ENCODE data around the gene PMP22.

PMP22 gene

GRCh38 chr17:15265131-15265530, at the start of gene PMP22:
Gene PMP22, minus strand, starts transcription at chr17:15265326. Its CDS starts 4,599 bp downstream, at chr17:15260727.
- no peak for DNase-seq (ENCODE audit: low spot score)

GRCh38 chr17:15311996-15312395, 46.9 kb upstream of the PMP22 start:
- no peak for DNase-seq (ENCODE audit: low spot score)

- DNase-seq (ENCODE audit: low spot score) = no peak
Observed at GRCh38 chr17:15309793-15310192, 44.7 kb upstream of the PMP22 start.

- DNase-seq (ENCODE audit: low spot score) = no peak
Observed at GRCh38 chr17:15309236-15309635, 44.1 kb upstream of the PMP22 start.

- no peak for DNase-seq (ENCODE audit: low spot score)
Observed at GRCh38 chr17:15308758-15309157, 43.6 kb upstream of the PMP22 start.

GRCh38 chr17:15307710-15308111, 42.6 kb upstream of the PMP22 start:
- no peak for DNase-seq (ENCODE audit: low spot score)

- no peak for DNase-seq (ENCODE audit: low spot score)
Observed at GRCh38 chr17:15303851-15304250, 38.7 kb upstream of the PMP22 start.

GRCh38 chr17:15303268-15303667, 38.1 kb upstream of the PMP22 start:
- no peak for DNase-seq (ENCODE audit: low spot score)

GRCh38 chr17:15301845-15302244, 36.7 kb upstream of the PMP22 start:
- no peak for DNase-seq (ENCODE audit: low spot score)

- no peak for DNase-seq (ENCODE audit: low spot score)
Observed at GRCh38 chr17:15298176-15298575, 33.0 kb upstream of the PMP22 start.

GRCh38 chr17:15293558-15293957, 28.4 kb upstream of the PMP22 start:
- no peak for DNase-seq (ENCODE audit: low spot score)

GRCh38 chr17:15291674-15292361, 26.7 kb upstream of the PMP22 start:
- DNase-seq (ENCODE audit: low spot score) = no peak

- DNase-seq (ENCODE audit: low spot score) = no peak
Observed at GRCh38 chr17:15290605-15291004, 25.5 kb upstream of the PMP22 start.

GRCh38 chr17:15289285-15290183, 24.4 kb upstream of the PMP22 start:
- DNase-seq (ENCODE audit: low spot score) = no peak

GRCh38 chr17:15288859-15289258, 23.7 kb upstream of the PMP22 start:
- no peak for DNase-seq (ENCODE audit: low spot score)

- no peak for DNase-seq (ENCODE audit: low spot score)
Observed at GRCh38 chr17:15287538-15288267, 22.6 kb upstream of the PMP22 start.

- DNase-seq (ENCODE audit: low spot score) = no peak
Observed at GRCh38 chr17:15285466-15285865, 20.3 kb upstream of the PMP22 start.

GRCh38 chr17:15284537-15284936, 19.4 kb upstream of the PMP22 start:
- DNase-seq (ENCODE audit: low spot score) = no peak

GRCh38 chr17:15284107-15284506, 19.0 kb upstream of the PMP22 start:
- DNase-seq (ENCODE audit: low spot score) = no peak

- DNase-seq (ENCODE audit: low spot score) = no peak
Observed at GRCh38 chr17:15281909-15282308, 16.8 kb upstream of the PMP22 start.

GRCh38 chr17:15278924-15279477, 13.9 kb upstream of the PMP22 start:
- DNase-seq (ENCODE audit: low spot score) = no peak

- no peak for DNase-seq (ENCODE audit: low spot score)
Observed at GRCh38 chr17:15278380-15278779, 13.3 kb upstream of the PMP22 start.

All from CD4-positive, alpha-beta T cell treated with Interleukin-2 at 100 ng/mL for 4 hours (primary cell).